Fibroblast of pulmonary artery (primary cell): ENCODE results near the gene REX1BD.

Experiments
- DNase-seq: peaks from one replicate; pipeline ENCODE4 v3.0.0-alpha.2; 2010; ENCODE audit warnings: low read depth
- H3K4me3 ChIP-seq: replicated peaks from 2 replicates; pipeline ENCODE4 v1.5.1; 2011; ENCODE audit warnings: low read depth, mild to moderate bottlenecking, control low read depth, low read length, moderate library complexity
- CTCF ChIP-seq: IDR thresholded peaks from 2 replicates; pipeline ENCODE4 v1.5.1; 2011; ENCODE audit warnings: mild to moderate bottlenecking, control low read depth, low read length, inconsistent platforms; ENCODE audit errors: missing control alignments

Gene REX1BD

GRCh38 chr19:18608102-18608804, 19.7 kb downstream of the REX1BD start:
- no peak overlapping the region for H3K4me3 ChIP-seq
- DNase-seq: no peak
- no peak for TF ChIP-seq CTCF

GRCh38 chr19:18608805-18609716, 20.5 kb downstream of the REX1BD start:
- H3K4me3 ChIP-seq: no peak overlapping the region
- TF ChIP-seq CTCF: no peak
- no peak for DNase-seq

GRCh38 chr19:18609717-18610051, 21.1 kb downstream of the REX1BD start:
- TF ChIP-seq CTCF: no peak
- H3K4me3 ChIP-seq: no peak overlapping the region
- no peak for DNase-seq

- TF ChIP-seq CTCF: no peak
- no peak overlapping the region for H3K4me3 ChIP-seq
These were observed 21.6 kb downstream of the REX1BD start for GRCh38 chr19:18610245-18610555.

GRCh38 chr19:18610556-18611326, 22.1 kb downstream of the REX1BD start:
- DNase-seq: no peak
- no peak for TF ChIP-seq CTCF
- H3K4me3 ChIP-seq: no peak overlapping the region

More at GRCh38 chr19:18610245-18610555, 21.6 kb downstream of the REX1BD start:
- no peak for DNase-seq

GRCh38 chr19:18611327-18612050, 22.9 kb downstream of the REX1BD start:
- no peak for TF ChIP-seq CTCF
- H3K4me3 ChIP-seq: no peak overlapping the region
- no peak for DNase-seq
